Measurements from ENCODE around the gene RUBCN. TPM values are rescaled to one million over a fixed set of nuclear protein-coding genes. Genes with fewer than 3 reads are reported as not detected.

RUBCN gene
- total RNA-seq, 4 donors from 2014 or later = 15.6 to 33.1 (median 21.6) TPM

DNA sequence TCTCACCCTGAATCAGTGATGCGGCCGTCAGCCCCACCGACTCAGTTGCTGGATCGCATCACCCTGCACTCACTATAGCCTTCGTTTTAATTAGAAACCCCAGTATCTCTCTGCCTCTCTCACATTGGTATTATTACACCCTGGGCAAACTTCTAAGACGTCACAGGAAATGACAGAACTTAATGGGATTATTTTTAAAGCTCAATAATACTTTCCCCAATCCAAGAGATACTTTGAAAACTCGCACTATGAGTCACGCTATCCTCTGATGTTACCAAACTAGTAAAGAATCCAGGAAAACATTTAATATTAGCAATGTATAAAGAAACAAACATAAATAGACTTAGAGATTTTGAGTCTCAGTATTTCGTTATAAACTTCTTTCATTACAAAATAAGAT, 36.6 kb downstream of the RUBCN start:
- H3K27ac ChIP-seq = no peak overlapping the region
- DNase-seq (no peak), ATAC-seq (no peak)
- no peaks in the 10 kb centered on the region for H3K4me1 ChIP-seq
- in situ Hi-C loops (cut with MboI; ENCODE audit: low sequenced_read_pairs in 4 of 4) (no loop called here), intact Hi-C loops (cut with DNase I; ENCODE audit: low total_unique reads) (no loop called here)
- peaks cover 4 to 91% of the 10 kb centered on the region in 2 donors for H3K36me3 ChIP-seq
- H3K4me3 ChIP-seq = no peak overlapping the region
- TF ChIP-seq, protein P1, sequence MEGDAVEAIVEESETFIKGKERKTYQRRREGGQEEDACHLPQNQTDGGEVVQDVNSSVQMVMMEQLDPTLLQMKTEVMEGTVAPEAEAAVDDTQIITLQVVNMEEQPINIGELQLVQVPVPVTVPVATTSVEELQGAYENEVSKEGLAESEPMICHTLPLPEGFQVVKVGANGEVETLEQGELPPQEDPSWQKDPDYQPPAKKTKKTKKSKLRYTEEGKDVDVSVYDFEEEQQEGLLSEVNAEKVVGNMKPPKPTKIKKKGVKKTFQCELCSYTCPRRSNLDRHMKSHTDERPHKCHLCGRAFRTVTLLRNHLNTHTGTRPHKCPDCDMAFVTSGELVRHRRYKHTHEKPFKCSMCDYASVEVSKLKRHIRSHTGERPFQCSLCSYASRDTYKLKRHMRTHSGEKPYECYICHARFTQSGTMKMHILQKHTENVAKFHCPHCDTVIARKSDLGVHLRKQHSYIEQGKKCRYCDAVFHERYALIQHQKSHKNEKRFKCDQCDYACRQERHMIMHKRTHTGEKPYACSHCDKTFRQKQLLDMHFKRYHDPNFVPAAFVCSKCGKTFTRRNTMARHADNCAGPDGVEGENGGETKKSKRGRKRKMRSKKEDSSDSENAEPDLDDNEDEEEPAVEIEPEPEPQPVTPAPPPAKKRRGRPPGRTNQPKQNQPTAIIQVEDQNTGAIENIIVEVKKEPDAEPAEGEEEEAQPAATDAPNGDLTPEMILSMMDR (IDR thresholded peaks at IDR 0.05 in 4 of 5, conservative IDR thresholded peaks at IDR 0.05 in 1 of 5) = no peak
- TF ChIP-seq POLR2A (IDR thresholded peaks at IDR 0.05) = no peak
- no peaks in the 10 kb centered on the region for H3K9me3 ChIP-seq
- no peaks in the 10 kb centered on the region for H3K27me3 ChIP-seq

DNA sequence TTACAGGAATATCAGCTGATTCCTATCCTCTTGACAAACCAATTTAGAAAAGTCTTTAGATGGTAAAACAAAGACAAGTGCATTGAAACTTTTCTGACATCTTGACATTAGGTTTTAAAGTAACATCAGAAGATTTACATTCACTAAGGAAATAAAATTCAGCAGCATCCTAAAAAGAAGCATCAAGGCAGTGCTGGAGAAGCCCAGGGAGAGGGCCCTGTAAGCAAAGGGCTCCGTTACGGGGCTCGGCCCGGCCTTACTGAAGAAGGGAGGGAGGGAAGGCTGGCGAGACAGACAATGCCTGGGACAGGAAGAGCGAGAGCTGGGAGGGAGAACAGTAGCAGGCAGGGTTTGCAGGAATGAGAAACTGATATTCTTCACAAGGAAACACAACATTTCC, 39.3 kb downstream of the RUBCN start:
- peaks cover 4 to 94% of the 10 kb centered on the region in 2 donors for H3K36me3 ChIP-seq
- ATAC-seq (no peak), DNase-seq (no peak)
- no peaks in the 10 kb centered on the region for H3K27me3 ChIP-seq
- no peak overlapping the region for H3K4me3 ChIP-seq
- H3K9me3 ChIP-seq = no peaks in the 10 kb centered on the region
- no peak for TF ChIP-seq POLR2A (IDR thresholded peaks at IDR 0.05)
- TF ChIP-seq, protein P1 (IDR thresholded peaks at IDR 0.05 in 4 of 5, conservative IDR thresholded peaks at IDR 0.05 in 1 of 5) = no peak
- no peak overlapping the region for H3K27ac ChIP-seq
- H3K4me1 ChIP-seq = no peaks in the 10 kb centered on the region
- intact Hi-C loops (cut with DNase I; ENCODE audit: low total_unique reads) = no loop called here
- in situ Hi-C loops (cut with MboI; ENCODE audit: low sequenced_read_pairs in 4 of 4) = loop anchor here in 2 of 4 donors (25.0 kb wide), 1 partner anchor 110 kb away; no protein-coding TSS in a partner anchor

DNA sequence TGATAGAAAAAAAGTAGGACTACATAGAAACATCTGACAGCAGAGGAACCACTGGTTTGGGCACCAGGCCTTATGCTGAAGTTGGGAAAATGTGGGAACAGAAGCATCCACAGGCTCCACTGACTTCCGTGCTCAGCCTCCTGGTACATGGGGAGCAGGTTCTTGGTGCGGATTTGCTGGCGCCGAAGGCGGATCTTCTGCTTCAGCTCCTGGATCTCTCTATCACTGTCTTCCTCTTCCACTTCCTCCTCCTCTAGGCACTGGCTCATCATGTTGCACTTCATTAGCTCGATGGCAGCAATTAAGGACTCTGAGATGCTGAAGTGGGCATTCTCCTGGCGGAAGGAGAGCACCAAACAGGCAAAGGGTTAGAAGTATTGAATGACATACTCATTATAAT, 42.5 kb downstream of the RUBCN start:
- in situ Hi-C loops (cut with MboI; ENCODE audit: low sequenced_read_pairs in 4 of 4) = loop anchor here in 2 of 4 donors (25.0 kb wide), 1 partner anchor 107 kb away; no protein-coding TSS in a partner anchor
- no peak for ATAC-seq

DNA sequence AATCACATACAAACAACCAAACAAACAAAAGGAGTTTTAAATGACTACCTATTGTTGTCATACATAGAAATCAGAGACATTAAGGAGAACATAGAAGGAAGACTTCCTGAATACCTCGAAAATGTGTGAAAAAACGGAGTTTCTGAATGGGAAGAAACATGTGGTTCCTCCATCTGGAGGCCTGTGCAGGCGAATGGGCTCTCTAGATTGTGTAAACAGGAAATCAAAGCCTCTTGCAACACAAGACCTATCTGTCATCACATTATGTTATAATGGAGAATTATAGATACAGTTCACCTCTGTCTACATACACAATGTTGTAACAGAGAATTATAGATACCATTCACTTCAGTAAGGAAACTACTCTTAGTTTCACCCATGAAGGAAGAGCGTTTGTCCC, 44.1 kb downstream of the RUBCN start:
- ATAC-seq = no peak
- in situ Hi-C loops (cut with MboI; ENCODE audit: low sequenced_read_pairs in 4 of 4) = loop anchor here in 2 of 4 donors (25.0 kb wide), 1 partner anchor 105 kb away; no protein-coding TSS in a partner anchor
- H3K36me3 ChIP-seq = peaks cover 4 to 96% of the 10 kb centered on the region in 2 donors

More for the DNA sequence above, 42.5 kb downstream of the RUBCN start:
- intact Hi-C loops (cut with DNase I; ENCODE audit: low total_unique reads) = no loop called here
- H3K27me3 ChIP-seq = no peaks in the 10 kb centered on the region
- no peaks in the 10 kb centered on the region for H3K9me3 ChIP-seq
- no peaks in the 10 kb centered on the region for H3K4me1 ChIP-seq
- no peak for DNase-seq
- H3K4me3 ChIP-seq = no peak overlapping the region
- H3K27ac ChIP-seq = no peak overlapping the region
- TF ChIP-seq, protein P1 (IDR thresholded peaks at IDR 0.05 in 4 of 5, conservative IDR thresholded peaks at IDR 0.05 in 1 of 5) = no peak
- TF ChIP-seq POLR2A (IDR thresholded peaks at IDR 0.05) = no peak
- H3K36me3 ChIP-seq = peaks cover 4 to 94% of the 10 kb centered on the region in 2 donors

More for the DNA sequence above, 44.1 kb downstream of the RUBCN start:
- TF ChIP-seq, protein P1 (IDR thresholded peaks at IDR 0.05 in 4 of 5, conservative IDR thresholded peaks at IDR 0.05 in 1 of 5) = no peak
- TF ChIP-seq POLR2A (IDR thresholded peaks at IDR 0.05) = no peak
- Histone ChIP-seq H3K4me1 (no peaks in the 10 kb centered on the region), H3K27me3 (no peaks in the 10 kb centered on the region), H3K9me3 (no peaks in the 10 kb centered on the region), H3K4me3 (no peak overlapping the region), H3K27ac (no peak overlapping the region)
- DNase-seq = no peak
- intact Hi-C loops (cut with DNase I; ENCODE audit: low total_unique reads) = no loop called here

All from gastrocnemius medialis (tissue), 4 donors.